GM12878 (cell line): Measurements from ENCODE around the gene SMIM12.

Experiments
- ASH2L ChIP-seq: fragments of 300-600, 200-600 bp; sonication (generic); IDR thresholded peaks from 2 replicates; pipeline ENCODE4 v1.6.1; 2017; ENCODE audit warnings: low read depth, mild to moderate bottlenecking, borderline replicate concordance
- EZH2 ChIP-seq: IDR thresholded peaks from 2 replicates; pipeline ENCODE4 v1.6.1; 2012; ENCODE audit warnings: low read depth, mild to moderate bottlenecking, control low read depth, inconsistent platforms, low read length, borderline replicate concordance; ENCODE audit not compliant: control insufficient read depth
- POLR2A ChIP-seq: IDR thresholded peaks from 2 replicates; pipeline ENCODE4 v1.6.1; 2011; ENCODE audit warnings: low read depth, mild to moderate bottlenecking, low read length
- TCF12 ChIP-seq: IDR thresholded peaks from 2 replicates; pipeline ENCODE4 v1.6.1; 2011; ENCODE audit warnings: low read depth, mild to moderate bottlenecking, low read length
- YY1 ChIP-seq: IDR thresholded peaks from 2 replicates; pipeline ENCODE4 v1.6.1; 2011; ENCODE audit warnings: low read depth, mild to moderate bottlenecking, low read length

DNA sequence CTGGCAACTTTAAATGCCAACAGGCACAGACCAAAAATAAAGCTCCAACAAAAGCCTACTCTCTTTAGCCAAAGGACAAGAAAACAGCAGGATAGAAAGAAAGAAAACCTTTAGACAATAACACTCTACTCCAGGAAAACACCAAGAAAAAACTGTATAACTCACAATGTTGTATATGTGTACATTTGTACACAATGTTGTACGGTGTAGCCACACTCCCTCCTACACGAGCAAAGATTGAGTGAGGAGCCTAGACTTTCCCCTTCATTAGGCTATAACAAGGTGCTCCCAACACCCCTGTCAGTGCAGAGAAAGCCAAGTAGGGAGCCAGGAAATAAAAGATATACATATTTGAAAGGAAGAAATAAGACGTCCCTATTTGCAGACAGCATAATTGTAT, 42.8 kb downstream of the SMIM12 start:
- no peak for TF ChIP-seq TCF12
- no peak for TF ChIP-seq POLR2A
- TF ChIP-seq ASH2L: no peak
- TF ChIP-seq YY1: no peak
- TF ChIP-seq EZH2: no peak
